Spinal cord (tissue), 10 donors: ENCODE data around the gene ANO6. TPM values are rescaled to one million over a fixed set of nuclear protein-coding genes. Genes with fewer than 3 reads are reported as not detected.

ENCODE experiments used
- DNase-seq, 6 donors: peaks; one replicate each; pipeline versions ENCODE4 v3.0.0 to v3.0.0-alpha.2; 2013 to 2015; ENCODE audit warnings: low spot score in 6 of 6, low read depth in 4 of 6
- H3K27ac ChIP-seq: one replicate; pipeline ENCODE4 v1.5.1; 2013; ENCODE audit warnings: low read depth, low read length, control low read depth
- H3K27me3 ChIP-seq: one replicate; pipeline ENCODE4 v1.6.1; 2013; ENCODE audit warnings: low read length; ENCODE audit not compliant: control insufficient read depth, insufficient read depth
- H3K36me3 ChIP-seq: one replicate; pipeline ENCODE4 v1.6.1; 2013; ENCODE audit warnings: low read length; ENCODE audit not compliant: control insufficient read depth, insufficient read depth
- H3K4me1 ChIP-seq: one replicate; pipeline ENCODE4 v1.6.1; 2013; ENCODE audit warnings: low read length; ENCODE audit not compliant: control insufficient read depth, insufficient read depth
- H3K4me3 ChIP-seq: one replicate; pipeline ENCODE4 v1.5.1; 2013; ENCODE audit warnings: low read depth, low read length, control low read depth
- H3K9me3 ChIP-seq: one replicate; pipeline ENCODE4 v1.6.1; 2013; ENCODE audit warnings: low read length; ENCODE audit not compliant: control insufficient read depth, insufficient read depth
- WGBS: methylation state at CpG from one replicate; pipeline ENCODE4 v1.1.5; 2013; ENCODE audit warnings: missing lambda C conversion rate; ENCODE audit not compliant: insufficient coverage; 5-methylcytosine and 5-hydroxymethylcytosine counted together
- polyA plus RNA-seq, 2 donors: library from polyadenylated mRNA; unstranded; fragments of 120-200 nt; gene quantifications; one replicate each; pipeline ENCODE4 v1.2.1, GENCODE V29; 2013; ENCODE audit not compliant: insufficient read length in 2 of 2
- total RNA-seq, 2 donors: library from RNA; depleted of rRNA in 1 of 2; stranded (reverse); fragments of 120-200 nt in 1 of 2; fragments of >200 nt in 1 of 2; gene quantifications; one replicate each; pipeline versions ENCODE4 v1.2.3 to v1.2.4, GENCODE V29; 2013 to 2014
- donor health status: healthy.

Gene ANO6
- total and polyA plus RNA-seq, 4 donors, result 21.6 to 105 (median 42.9) TPM

DNA sequence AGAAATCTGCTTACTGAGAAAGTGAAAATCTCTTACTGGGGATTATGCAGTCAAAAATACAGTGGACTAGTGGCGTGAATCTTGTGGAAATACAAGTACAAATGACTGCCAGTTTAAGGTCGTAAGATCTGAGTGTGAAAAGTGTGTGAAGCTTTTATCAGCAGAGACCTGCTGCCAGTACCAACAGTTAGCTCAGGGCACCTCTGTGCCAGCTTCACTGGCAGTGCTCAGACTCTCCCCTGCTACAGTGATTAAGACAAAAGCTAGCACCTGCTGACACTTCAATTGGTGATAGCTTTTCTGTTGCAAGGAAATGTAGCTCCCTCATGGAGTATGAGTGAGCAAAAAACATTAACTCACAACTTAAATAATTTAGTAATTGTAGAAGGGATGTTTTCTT is 185.1 kb downstream of the ANO6 start:
- no peak overlapping the region for H3K27ac ChIP-seq
- no peaks in the 10 kb centered on the region for H3K4me1 ChIP-seq
- no peaks in the 10 kb centered on the region for H3K27me3 ChIP-seq
- peak in 2 of 6 donors; percentile 28 to 41 for DNase-seq
- H3K9me3 ChIP-seq, result no peaks in the 10 kb centered on the region
- H3K36me3 ChIP-seq, result no peaks in the 10 kb centered on the region
- 60% methylated on average over 1 of the region's 2 CpGs for WGBS
- H3K4me3 ChIP-seq, result no peak overlapping the region

DNA sequence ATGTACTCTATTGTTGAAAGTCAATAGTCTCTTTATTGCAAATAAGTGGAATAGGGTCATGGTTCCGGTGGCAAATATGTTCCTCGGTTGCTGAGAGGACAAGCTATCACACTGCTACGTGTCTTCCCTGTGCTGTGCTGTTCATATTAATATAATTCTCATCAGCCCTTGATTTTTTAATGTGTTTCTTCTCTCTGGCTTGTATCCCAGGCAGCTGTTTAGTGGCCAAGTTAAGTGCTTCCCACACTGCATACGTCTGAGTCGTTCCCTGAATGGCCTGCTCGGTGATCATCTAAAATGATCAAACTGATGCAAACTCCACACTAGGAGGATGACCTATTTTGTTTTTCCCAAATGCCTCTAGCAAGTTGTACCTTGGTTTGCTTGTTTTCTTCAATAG is 186.4 kb downstream of the ANO6 start:
- WGBS, result 34% methylated on average over 3 of the region's 6 CpGs
- H3K9me3 ChIP-seq, result no peaks in the 10 kb centered on the region
- no peaks in the 10 kb centered on the region for H3K4me1 ChIP-seq
- peak in 1 of 6 donors; percentile 76 for DNase-seq
- H3K27ac ChIP-seq, result no peak overlapping the region
- no peaks in the 10 kb centered on the region for H3K36me3 ChIP-seq
- no peak overlapping the region for H3K4me3 ChIP-seq
- H3K27me3 ChIP-seq, result no peaks in the 10 kb centered on the region

DNA sequence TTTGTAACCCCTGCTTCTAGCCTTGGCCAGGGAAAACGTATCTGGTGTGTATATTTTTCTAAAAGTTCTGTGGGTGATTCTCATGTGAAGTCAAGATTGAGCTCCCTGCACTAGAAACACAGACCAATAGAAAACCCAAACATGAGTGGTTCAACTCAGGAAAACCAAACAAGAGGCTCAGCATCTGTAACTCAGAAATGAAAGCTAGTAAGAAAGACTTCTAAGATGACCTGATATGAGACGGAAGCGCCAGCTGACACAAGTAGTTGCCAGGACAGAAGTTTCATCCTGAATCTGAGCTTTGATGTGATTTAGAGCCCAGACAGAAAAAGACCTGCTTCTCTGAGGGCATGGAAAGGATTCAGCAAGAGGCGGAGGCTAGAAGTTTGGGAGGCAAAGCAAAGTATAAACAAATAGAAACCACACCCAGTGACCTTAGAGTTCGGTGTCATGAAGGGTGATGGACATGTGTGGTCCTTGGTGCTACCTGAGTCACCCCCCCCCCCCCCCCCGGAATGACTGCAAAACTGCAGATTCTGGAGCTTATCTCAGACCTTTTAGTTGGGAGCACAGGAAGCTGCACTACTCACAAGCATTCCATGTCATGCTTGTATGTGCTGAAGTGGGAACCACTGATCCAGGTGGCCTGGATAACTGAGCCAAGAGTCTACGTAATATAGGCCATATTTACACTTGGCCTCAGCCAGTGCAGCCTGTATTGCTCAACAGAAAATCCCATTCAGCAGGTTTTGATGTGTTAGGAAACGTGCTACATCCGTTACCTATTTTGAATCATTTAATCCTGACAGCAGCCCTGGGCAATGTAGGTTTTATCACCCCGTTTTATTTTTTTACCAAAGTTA is 191.3 kb downstream of the ANO6 start:
- H3K27me3 ChIP-seq, result no peaks in the 10 kb centered on the region
- peaks cover 5% of the 10 kb centered on the region for H3K36me3 ChIP-seq
- H3K4me1 ChIP-seq, result no peaks in the 10 kb centered on the region
- H3K27ac ChIP-seq, result no peak overlapping the region
- H3K9me3 ChIP-seq, result no peaks in the 10 kb centered on the region
- 100% methylated on average over 3 of the region's 10 CpGs for WGBS
- no peak for DNase-seq
- H3K4me3 ChIP-seq, result no peak overlapping the region

DNA sequence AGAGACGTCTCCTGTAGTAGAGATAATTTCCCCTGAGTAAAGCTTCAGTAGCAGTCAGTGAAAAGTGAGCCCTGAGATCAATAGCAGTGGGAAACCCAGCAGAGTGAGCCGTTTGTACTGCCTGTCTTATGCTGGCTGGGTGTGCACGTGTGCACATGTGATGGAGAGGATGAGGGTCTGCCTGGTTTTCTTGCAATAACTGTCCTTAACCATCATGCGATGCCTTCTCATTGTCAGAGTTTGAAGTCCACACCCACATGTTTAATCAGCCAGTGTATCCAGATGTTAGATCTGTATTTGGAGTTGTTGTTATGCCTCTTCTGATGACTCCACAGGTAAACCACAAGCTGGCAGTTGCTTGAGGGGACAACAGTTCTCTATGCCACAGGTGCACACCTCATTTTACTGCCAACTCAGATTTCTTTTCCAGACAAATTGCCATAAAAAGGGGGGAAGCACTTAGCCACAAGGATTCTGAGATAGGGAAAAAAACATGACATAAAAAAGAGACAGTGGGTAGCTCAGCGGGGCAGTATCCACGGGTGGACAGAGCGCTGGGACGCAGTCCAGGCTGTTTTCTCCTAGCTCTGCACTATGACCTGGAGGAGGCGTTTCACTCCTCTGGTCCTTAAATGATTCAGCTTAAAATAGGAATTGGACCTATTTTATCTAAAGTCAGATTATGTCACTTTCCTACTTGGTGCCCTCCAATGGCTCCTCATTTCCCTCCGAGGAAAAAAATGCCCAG is 192.3 kb downstream of the ANO6 start:
- no peak overlapping the region for H3K4me3 ChIP-seq
- H3K27me3 ChIP-seq, result no peaks in the 10 kb centered on the region
- 81% methylated on average over 6 of the region's 10 CpGs for WGBS
- H3K4me1 ChIP-seq, result no peaks in the 10 kb centered on the region
- peaks cover 7% of the 10 kb centered on the region for H3K36me3 ChIP-seq
- no peak overlapping the region for H3K27ac ChIP-seq
- H3K9me3 ChIP-seq, result no peaks in the 10 kb centered on the region
- no peak for DNase-seq

DNA sequence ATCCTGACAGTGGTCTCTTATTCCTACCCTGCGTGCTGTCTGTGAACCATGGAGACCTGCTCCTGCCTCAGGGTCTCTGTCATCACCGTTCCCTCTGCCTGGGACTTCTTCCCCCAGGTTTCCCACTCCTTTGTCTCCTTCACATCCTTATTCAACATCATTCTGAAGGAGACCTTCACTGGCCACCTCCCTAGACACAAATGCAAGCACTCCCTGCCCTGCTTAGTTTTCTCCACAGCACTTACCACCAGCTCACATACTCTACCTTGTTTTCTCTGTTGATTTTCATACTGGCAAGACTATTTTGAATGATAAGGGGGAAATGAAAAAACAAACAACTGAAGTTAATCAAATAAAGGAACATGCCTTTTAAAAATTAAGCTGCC is 192.8 kb downstream of the ANO6 start:
- Histone ChIP-seq H3K27me3 (no peaks in the 10 kb centered on the region), H3K9me3 (no peaks in the 10 kb centered on the region), H3K27ac (no peak overlapping the region), H3K4me1 (no peaks in the 10 kb centered on the region), H3K4me3 (no peak overlapping the region), H3K36me3 (peaks cover 7% of the 10 kb centered on the region)
- 88% methylated on average over 2 of the region's 2 CpGs for WGBS
- no peak for DNase-seq

DNA sequence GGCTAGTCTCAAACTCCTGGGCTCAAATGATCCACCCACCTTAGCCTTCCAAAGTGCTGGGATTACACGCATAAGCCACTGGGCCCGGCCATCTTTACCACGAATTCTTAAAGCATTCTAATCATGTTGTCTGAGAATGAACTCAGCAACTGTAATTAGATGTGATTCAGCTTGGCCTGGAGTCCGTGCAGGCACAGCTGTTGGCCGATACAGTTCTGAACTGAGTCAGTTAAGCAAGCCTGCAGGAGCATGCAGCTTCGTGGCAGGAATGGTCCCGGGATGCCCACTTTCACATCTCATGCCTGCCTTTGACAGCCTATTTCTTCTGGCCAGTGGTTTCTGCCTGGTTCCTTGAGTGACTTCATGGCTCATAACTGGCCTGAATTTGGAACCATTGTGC is 194.1 kb downstream of the ANO6 start:
- 84% methylated on average over 7 of the region's 7 CpGs for WGBS
- Histone ChIP-seq H3K27me3 (no peaks in the 10 kb centered on the region), H3K36me3 (peaks cover 11% of the 10 kb centered on the region), H3K4me1 (no peaks in the 10 kb centered on the region), H3K4me3 (no peak overlapping the region), H3K9me3 (no peaks in the 10 kb centered on the region), H3K27ac (no peak overlapping the region)
- DNase-seq, result no peak

DNA sequence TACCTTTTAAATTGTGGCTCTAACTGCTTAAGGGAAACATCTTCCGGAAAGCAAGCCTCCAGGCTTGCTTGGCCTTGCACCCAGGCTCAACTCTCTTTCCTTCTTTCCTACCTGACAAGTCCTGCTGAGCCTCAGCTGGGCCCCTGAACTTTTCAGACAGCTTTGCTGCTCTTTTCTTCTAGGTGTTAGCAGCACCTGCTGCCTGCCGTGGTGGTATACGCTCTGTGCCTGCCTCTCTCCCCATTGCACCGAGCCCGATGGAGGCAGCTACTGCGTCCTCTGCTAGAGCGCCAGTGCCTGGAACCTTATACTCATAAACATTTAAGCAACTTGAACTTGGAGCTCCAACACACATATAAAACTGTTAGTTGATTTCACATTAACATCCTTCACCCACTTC is 195.7 kb downstream of the ANO6 start:
- Histone ChIP-seq H3K36me3 (peaks cover 11% of the 10 kb centered on the region), H3K9me3 (no peaks in the 10 kb centered on the region), H3K4me3 (no peak overlapping the region), H3K4me1 (no peaks in the 10 kb centered on the region), H3K27me3 (no peaks in the 10 kb centered on the region), H3K27ac (no peak overlapping the region)
- no peak for DNase-seq
- WGBS, result 92% methylated on average over 6 of the region's 7 CpGs

DNA sequence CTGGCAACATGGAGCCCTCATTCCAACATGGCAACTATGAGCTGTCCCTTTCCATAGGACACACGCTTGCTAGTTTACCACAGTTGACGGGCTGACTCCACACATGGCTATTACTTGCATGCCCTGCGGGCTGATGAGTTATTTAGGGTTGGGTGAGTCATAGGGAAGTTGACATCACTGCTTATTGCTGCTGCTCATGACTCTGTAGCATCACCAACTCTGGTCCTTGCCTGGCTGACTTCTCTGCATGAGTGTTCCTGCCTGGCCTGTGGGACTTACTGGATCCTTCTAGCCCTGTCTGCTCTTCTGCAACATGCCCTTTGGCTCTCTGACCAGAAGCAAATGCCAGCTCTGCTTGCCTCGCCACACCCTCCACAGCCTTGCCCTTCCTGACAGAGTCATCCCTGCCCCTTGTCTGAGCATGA is 199.5 kb downstream of the ANO6 start:
- Histone ChIP-seq H3K4me3 (no peak overlapping the region), H3K27ac (no peak overlapping the region), H3K4me1 (no peaks in the 10 kb centered on the region), H3K9me3 (no peaks in the 10 kb centered on the region), H3K36me3 (peaks cover 6% of the 10 kb centered on the region), H3K27me3 (no peaks in the 10 kb centered on the region)
- DNase-seq, result no peak
- 100% methylated on average over 1 of the region's 4 CpGs for WGBS

DNA sequence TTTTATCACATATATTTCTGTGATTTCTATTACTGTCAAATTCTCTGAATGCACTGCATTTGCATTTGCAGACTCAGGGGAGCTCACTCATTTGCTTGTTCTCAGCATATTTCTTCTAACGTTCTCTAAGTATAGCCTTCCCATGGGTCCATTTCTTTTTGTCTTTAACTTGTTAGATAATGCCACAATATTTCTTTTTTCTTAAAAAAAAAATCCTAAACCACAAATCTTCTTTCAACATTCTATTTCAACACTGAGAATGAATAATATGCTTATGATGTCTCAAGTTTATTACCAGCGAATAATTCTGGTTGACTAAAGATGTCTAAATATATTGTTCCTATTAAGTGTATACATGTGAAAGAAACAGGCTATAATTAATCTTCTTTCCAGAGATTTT is 200.2 kb downstream of the ANO6 start:
- peaks cover 6% of the 10 kb centered on the region for H3K36me3 ChIP-seq
- WGBS, result 83% methylated on average over 1 of the region's 2 CpGs
- no peak overlapping the region for H3K4me3 ChIP-seq
- DNase-seq, result no peak
- no peaks in the 10 kb centered on the region for H3K9me3 ChIP-seq
- H3K4me1 ChIP-seq, result no peaks in the 10 kb centered on the region
- no peaks in the 10 kb centered on the region for H3K27me3 ChIP-seq
- H3K27ac ChIP-seq, result no peak overlapping the region

DNA sequence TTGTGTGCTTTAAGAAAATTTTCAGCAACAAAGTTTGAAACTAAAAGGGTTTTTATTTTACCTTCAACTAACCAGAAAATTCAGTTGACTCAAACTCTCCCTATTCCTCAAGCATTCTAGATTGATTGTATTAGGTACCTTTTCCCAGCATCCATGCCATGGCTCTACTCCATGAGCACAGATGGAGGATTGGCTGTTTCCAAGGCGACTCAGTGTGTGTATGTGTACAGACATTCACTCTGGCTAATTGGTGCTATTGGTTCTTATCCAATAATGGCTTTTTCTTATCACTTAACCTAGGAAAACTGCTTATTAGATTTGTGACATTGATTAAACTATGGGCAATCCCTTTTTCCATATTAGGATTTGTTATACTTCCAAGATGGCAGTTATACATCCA is 202.6 kb downstream of the ANO6 start:
- Histone ChIP-seq H3K4me3 (no peak overlapping the region), H3K27me3 (no peaks in the 10 kb centered on the region), H3K9me3 (no peaks in the 10 kb centered on the region), H3K4me1 (no peaks in the 10 kb centered on the region), H3K27ac (no peak overlapping the region), H3K36me3 (peaks cover 3% of the 10 kb centered on the region)
- peak in 2 of 6 donors; percentile 69 to 92 for DNase-seq
- WGBS, result no CpG with 5 or more reads among the region's 1 CpG
